H9 (cell line): ENCODE data around the gene MST1. TPM values are rescaled to one million over a fixed set of nuclear protein-coding genes. Genes with fewer than 3 reads are reported as not detected.

ENCODE experiments used
- DNase-seq: peaks from one replicate; pipeline ENCODE4 v3.0.0-alpha.2; 2017
- H2AFZ ChIP-seq: one replicate; pipeline ENCODE4 v1.6.1; 2013; ENCODE audit warnings: mild to moderate bottlenecking, low read length, control low read depth, moderate library complexity
- H2AK5ac ChIP-seq: 2 replicates; pipeline ENCODE4 v1.6.1; 2013; ENCODE audit warnings: low read length, control low read depth, mixed read lengths; ENCODE audit not compliant: insufficient read length
- H2BK120ac ChIP-seq: one replicate; pipeline ENCODE4 v1.6.1; 2013; ENCODE audit warnings: low read depth, mild to moderate bottlenecking, low read length, control low read depth, inconsistent platforms; ENCODE audit not compliant: poor library complexity, severe bottlenecking
- H2BK12ac ChIP-seq: 2 replicates; pipeline ENCODE4 v1.6.1; 2013; ENCODE audit warnings: low read length, control low read depth, mixed read lengths, low read depth; ENCODE audit not compliant: insufficient read length
- H2BK15ac ChIP-seq: 2 replicates; pipeline ENCODE4 v1.6.1; 2013; ENCODE audit warnings: low read depth, low read length, control low read depth
- H2BK20ac ChIP-seq: one replicate; pipeline ENCODE4 v1.6.1; 2013; ENCODE audit warnings: low read depth, mild to moderate bottlenecking, low read length, control low read depth, inconsistent platforms; ENCODE audit not compliant: poor library complexity, severe bottlenecking
- H2BK5ac ChIP-seq: 2 replicates; pipeline ENCODE4 v1.6.1; 2013; ENCODE audit warnings: low read length, control low read depth, mixed read lengths; ENCODE audit not compliant: insufficient read length
- H3K14ac ChIP-seq: 2 replicates; pipeline ENCODE4 v1.6.1; 2013; ENCODE audit warnings: low read length, control low read depth; ENCODE audit not compliant: insufficient read depth
- H3K18ac ChIP-seq: 2 replicates; pipeline ENCODE4 v1.6.1; 2013; ENCODE audit warnings: low read depth, mild to moderate bottlenecking, mixed read lengths, low read length, control low read depth; ENCODE audit not compliant: insufficient read length
- H3K23ac ChIP-seq: 2 replicates; pipeline ENCODE4 v1.6.1; 2013; ENCODE audit warnings: low read length, control low read depth, mixed read lengths, low read depth; ENCODE audit not compliant: insufficient read length
- H3K23me2 ChIP-seq: 2 replicates; pipeline ENCODE4 v1.6.1; 2013; ENCODE audit warnings: low read depth, mild to moderate bottlenecking, mixed read lengths, low read length, control low read depth; ENCODE audit not compliant: insufficient read length, poor library complexity, severe bottlenecking
- H3K27ac ChIP-seq: 2 replicates; pipeline ENCODE4 v1.5.1; 2013; ENCODE audit warnings: low read length, control low read depth, mixed read lengths, low read depth; ENCODE audit not compliant: insufficient read length
- H3K27me3 ChIP-seq: 2 replicates; pipeline ENCODE4 v1.6.1; 2013; ENCODE audit warnings: low read length, control low read depth, inconsistent platforms; ENCODE audit not compliant: insufficient read depth
- H3K4ac ChIP-seq: 2 replicates; pipeline ENCODE4 v1.6.1; 2013; ENCODE audit warnings: low read depth, mild to moderate bottlenecking, control low read depth, inconsistent platforms, low read length, moderate library complexity
- H3K4me1 ChIP-seq: 2 replicates; pipeline ENCODE4 v1.6.1; 2013; ENCODE audit warnings: low read length, control low read depth, inconsistent platforms; ENCODE audit not compliant: insufficient read depth
- H3K4me2 ChIP-seq: 2 replicates; pipeline ENCODE4 v1.6.1; 2013; ENCODE audit warnings: low read length, control low read depth, mixed read lengths; ENCODE audit not compliant: insufficient read length, insufficient read depth
- H3K56ac ChIP-seq: 2 replicates; pipeline ENCODE4 v1.6.1; 2013; ENCODE audit warnings: low read depth, mild to moderate bottlenecking, mixed read lengths, low read length, control low read depth; ENCODE audit not compliant: insufficient read length
- H3K79me1 ChIP-seq: 2 replicates; pipeline ENCODE4 v1.6.1; 2013; ENCODE audit warnings: low read depth, mild to moderate bottlenecking, moderate library complexity, low read length, control low read depth, inconsistent platforms; ENCODE audit not compliant: insufficient read depth, poor library complexity, severe bottlenecking
- H3K79me2 ChIP-seq: 2 replicates; pipeline ENCODE4 v1.6.1; 2013; ENCODE audit warnings: low read length, control low read depth, inconsistent platforms; ENCODE audit not compliant: insufficient read depth
- H3K9ac ChIP-seq: 2 replicates; pipeline ENCODE4 v1.6.1; 2013; ENCODE audit warnings: low read length, control low read depth, mixed read lengths; ENCODE audit not compliant: insufficient read length; ENCODE audit errors: extremely low read depth
- H3K9me3 ChIP-seq: one replicate; pipeline ENCODE4 v1.6.1; 2013; ENCODE audit warnings: low read depth, low read length, inconsistent platforms; ENCODE audit not compliant: control insufficient read depth
- H3T11ph ChIP-seq: one replicate; pipeline ENCODE4 v1.6.1; 2013; ENCODE audit warnings: mild to moderate bottlenecking, low read length, control low read depth, inconsistent platforms
- H4K20me1 ChIP-seq: one replicate; pipeline ENCODE4 v1.6.1; 2013; ENCODE audit not compliant: control insufficient read depth, insufficient read length, insufficient read depth
- H4K5ac ChIP-seq: 2 replicates; pipeline ENCODE4 v1.6.1; 2013; ENCODE audit warnings: low read depth, mild to moderate bottlenecking, mixed read lengths, low read length, control low read depth; ENCODE audit not compliant: insufficient read length
- H4K8ac ChIP-seq: replicated peaks from 2 replicates; pipeline ENCODE4 v1.6.1; 2013; ENCODE audit warnings: low read length, control low read depth, mixed read lengths, low read depth; ENCODE audit not compliant: insufficient read length
- H4K91ac ChIP-seq: 2 replicates; pipeline ENCODE4 v1.6.1; 2013; ENCODE audit warnings: low read depth, mild to moderate bottlenecking, moderate library complexity, mixed read lengths, low read length, control low read depth; ENCODE audit not compliant: insufficient read length
- H3K27ac Mint-ChIP-seq, 3 experiments: 2 replicates in 2 of 3; 3 replicates in 1 of 3; pipeline ENCODE4 v1.8.0; 2020 to 2021; ENCODE audit warnings: mixed read lengths in 3 of 3, mild to moderate bottlenecking in 1 of 3, moderate library complexity in 1 of 3
- H3K27me3 Mint-ChIP-seq: 2 replicates; pipeline ENCODE4 v1.8.0; 2021; ENCODE audit warnings: low read depth, mild to moderate bottlenecking, moderate library complexity, mixed read lengths
- H3K36me3 Mint-ChIP-seq, 3 experiments: 2 replicates in 2 of 3; 3 replicates in 1 of 3; pipeline ENCODE4 v1.8.0; 2020 to 2021; ENCODE audit warnings: low read depth in 3 of 3, mixed read lengths in 3 of 3; ENCODE audit not compliant: insufficient read depth in 1 of 3
- H3K4me1 Mint-ChIP-seq, 2 experiments: 2 replicates each; pipeline ENCODE4 v1.8.0; 2020; ENCODE audit warnings: mixed read lengths in 2 of 2
- H3K4me3 Mint-ChIP-seq, 2 experiments: 2 replicates in 1 of 2; 3 replicates in 1 of 2; pipeline ENCODE4 v1.8.0; 2020 to 2021; ENCODE audit warnings: mild to moderate bottlenecking in 2 of 2, mixed read lengths in 2 of 2, moderate library complexity in 1 of 2
- H3K9me3 Mint-ChIP-seq, 2 experiments: 2 replicates in 1 of 2; 3 replicates in 1 of 2; pipeline ENCODE4 v1.8.0; 2020; ENCODE audit warnings: mild to moderate bottlenecking in 2 of 2, mixed read lengths in 2 of 2, moderate library complexity in 1 of 2
- WGBS: extraction: QIAGEN DNeasy Blood & Tissue Kit; methylation state at CpG from one replicate; pipeline ENCODE4 v1.1.7; 2013; ENCODE audit warnings: missing lambda C conversion rate, low lambda C conversion rate, mixed read lengths; ENCODE audit not compliant: insufficient read length; ENCODE audit errors: extremely low coverage; 5-methylcytosine and 5-hydroxymethylcytosine counted together
- total RNA-seq: library from RNA; stranded (reverse); gene quantifications from 2 replicates; pipeline ENCODE4 v1.2.1, GENCODE V29; 2021
- TF ChIP-seq, protein P1 (sequence below): fragments of 200-600 bp; sonication (generic); conservative IDR thresholded peaks from 3 replicates; pipeline ENCODE4 v1.8.0; 2021; ENCODE audit warnings: antibody characterized with exemption, mild to moderate bottlenecking

MST1 gene
- total RNA-seq, 1 experiment from 2014 or later: 8.9 TPM

DNA sequence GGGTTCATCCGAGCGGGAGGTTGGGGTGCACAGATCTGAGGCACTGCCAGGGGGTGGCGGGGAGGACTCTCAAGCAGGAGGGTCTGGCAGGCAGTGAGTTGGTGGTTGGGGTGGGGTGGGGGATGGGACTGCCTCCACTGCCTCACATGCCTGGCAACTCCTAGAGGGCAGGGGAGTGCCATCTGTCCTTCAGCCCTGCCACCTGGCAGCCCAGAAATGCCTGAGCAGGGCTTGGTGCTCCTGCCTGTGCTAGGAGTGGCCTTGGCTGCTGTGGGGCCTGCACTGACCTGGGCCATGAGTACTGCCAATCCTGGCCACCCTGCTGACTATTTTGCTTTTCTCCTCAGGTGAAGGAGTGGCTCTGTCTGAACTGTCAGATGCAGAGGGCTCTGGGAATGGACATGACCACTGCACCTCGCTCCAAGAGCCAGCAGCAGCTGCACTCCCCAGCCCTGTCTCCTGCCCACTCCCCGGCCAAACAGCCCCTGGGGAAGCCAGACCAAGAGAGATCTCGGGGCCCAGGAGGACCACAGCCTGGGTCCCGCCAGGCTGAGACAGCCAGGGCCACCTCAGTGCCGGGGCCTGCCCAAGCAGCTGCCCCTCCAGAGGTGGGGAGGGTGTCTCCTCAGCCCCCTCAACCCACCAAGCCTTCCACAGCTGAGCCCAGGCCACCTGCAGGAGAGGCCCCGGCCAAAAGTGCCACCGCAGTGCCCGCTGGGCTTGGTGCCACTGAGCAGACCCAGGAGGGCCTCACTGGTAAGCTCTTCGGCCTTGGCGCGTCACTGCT is 47.2 kb downstream of the MST1 start:
- no peaks in the 10 kb centered on the region for H3K9me3 Mint-ChIP-seq
- no peaks in the 10 kb centered on the region; the same call in 1 of the 2 replicates for H3K27me3 Mint-ChIP-seq
- no peak overlapping the region for H3K27ac ChIP-seq
- no peak overlapping the region for H2BK5ac ChIP-seq
- no peaks in the 10 kb centered on the region for H3K27me3 ChIP-seq
- H4K20me1 ChIP-seq: no peaks in the 10 kb centered on the region
- no peak overlapping the region for H2BK12ac ChIP-seq
- H2BK120ac ChIP-seq: no peak overlapping the region
- H3K4me1 ChIP-seq: no peaks in the 10 kb centered on the region
- DNase-seq: no peak
- no peak overlapping the region for H4K8ac ChIP-seq
- no peak overlapping the region for H3K9ac ChIP-seq
- no peak overlapping the region for H3K4me2 ChIP-seq
- no peak overlapping the region for H2BK20ac ChIP-seq
- H2AK5ac ChIP-seq: no peak overlapping the region
- no peak overlapping the region for H3K23ac ChIP-seq
- H4K91ac ChIP-seq: no peak overlapping the region
- no peak overlapping the region for H2AFZ ChIP-seq
- no peak overlapping the region for H2BK15ac ChIP-seq
- peak overlapping the region in 1 of 3 experiments; percentile 72; a peak in 1 of 7 replicates for H3K27ac Mint-ChIP-seq
- H3K18ac ChIP-seq: no peak overlapping the region
- no peak overlapping the region for H3K56ac ChIP-seq
- H3K79me2 ChIP-seq: no peaks in the 10 kb centered on the region
- no peaks in the 10 kb centered on the region for H3K9me3 ChIP-seq
- H3K23me2 ChIP-seq: no peaks in the 10 kb centered on the region
- H3K4me1 Mint-ChIP-seq: no peaks in the 10 kb centered on the region; a peak in 1 of 4 replicates
- H3K36me3 Mint-ChIP-seq: no peaks in the 10 kb centered on the region
- WGBS: no CpG with 5 or more reads among the region's 14 CpGs
- H3K4ac ChIP-seq: no peak overlapping the region
- TF ChIP-seq, protein P1, sequence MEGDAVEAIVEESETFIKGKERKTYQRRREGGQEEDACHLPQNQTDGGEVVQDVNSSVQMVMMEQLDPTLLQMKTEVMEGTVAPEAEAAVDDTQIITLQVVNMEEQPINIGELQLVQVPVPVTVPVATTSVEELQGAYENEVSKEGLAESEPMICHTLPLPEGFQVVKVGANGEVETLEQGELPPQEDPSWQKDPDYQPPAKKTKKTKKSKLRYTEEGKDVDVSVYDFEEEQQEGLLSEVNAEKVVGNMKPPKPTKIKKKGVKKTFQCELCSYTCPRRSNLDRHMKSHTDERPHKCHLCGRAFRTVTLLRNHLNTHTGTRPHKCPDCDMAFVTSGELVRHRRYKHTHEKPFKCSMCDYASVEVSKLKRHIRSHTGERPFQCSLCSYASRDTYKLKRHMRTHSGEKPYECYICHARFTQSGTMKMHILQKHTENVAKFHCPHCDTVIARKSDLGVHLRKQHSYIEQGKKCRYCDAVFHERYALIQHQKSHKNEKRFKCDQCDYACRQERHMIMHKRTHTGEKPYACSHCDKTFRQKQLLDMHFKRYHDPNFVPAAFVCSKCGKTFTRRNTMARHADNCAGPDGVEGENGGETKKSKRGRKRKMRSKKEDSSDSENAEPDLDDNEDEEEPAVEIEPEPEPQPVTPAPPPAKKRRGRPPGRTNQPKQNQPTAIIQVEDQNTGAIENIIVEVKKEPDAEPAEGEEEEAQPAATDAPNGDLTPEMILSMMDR: no peak
- no peak overlapping the region; the same call in 1 of the 2 replicates for H3K14ac ChIP-seq
- no peak overlapping the region for H4K5ac ChIP-seq
- H3T11ph ChIP-seq: no peak overlapping the region
- no peak overlapping the region for H3K4me3 Mint-ChIP-seq
- no peaks in the 10 kb centered on the region for H3K79me1 ChIP-seq
